Trophoblast cell (in vitro differentiated cells and primary cell): ENCODE measurements around the gene PDCD4.
"Not testable (repeated sequence)": the region's sequence is repeated elsewhere in the genome, so short reads cannot be mapped to it uniquely, and the experiment has no call there.

ENCODE experiments used
- DNase-seq, 2 donors: peaks; one replicate each; pipeline ENCODE4 v3.0.0-alpha.2; 2016
- H2AFZ ChIP-seq: 2 replicates; pipeline ENCODE4 v1.6.1; 2013; ENCODE audit warnings: low read length, moderate library complexity, mild to moderate bottlenecking; ENCODE audit not compliant: insufficient read depth, poor library complexity
- H2AK5ac ChIP-seq: 2 replicates; pipeline ENCODE4 v1.6.1; 2013; ENCODE audit warnings: mild to moderate bottlenecking, low read length
- H2BK120ac ChIP-seq: 2 replicates; pipeline ENCODE4 v1.6.1; 2013; ENCODE audit warnings: low read length, mild to moderate bottlenecking, moderate library complexity; ENCODE audit not compliant: insufficient read depth, poor library complexity
- H2BK12ac ChIP-seq: 2 replicates; pipeline ENCODE4 v1.6.1; 2013; ENCODE audit warnings: mild to moderate bottlenecking, low read length, moderate library complexity
- H2BK5ac ChIP-seq: 2 replicates; pipeline ENCODE4 v1.6.1; 2013; ENCODE audit warnings: low read length, low read depth, moderate library complexity, mild to moderate bottlenecking; ENCODE audit not compliant: poor library complexity
- H3K14ac ChIP-seq: 2 replicates; pipeline ENCODE4 v1.6.1; 2013; ENCODE audit warnings: mild to moderate bottlenecking, low read length
- H3K18ac ChIP-seq: 2 replicates; pipeline ENCODE4 v1.6.1; 2013; ENCODE audit warnings: mild to moderate bottlenecking, low read length
- H3K23ac ChIP-seq: 2 replicates; pipeline ENCODE4 v1.6.1; 2013; ENCODE audit warnings: low read length
- H3K27ac ChIP-seq: 2 replicates; pipeline ENCODE4 v1.5.1; 2013; ENCODE audit warnings: low read depth, mild to moderate bottlenecking, inconsistent platforms, low read length, moderate library complexity
- H3K27me3 ChIP-seq: 2 replicates; pipeline ENCODE4 v1.6.1; 2013; ENCODE audit warnings: inconsistent platforms, mild to moderate bottlenecking, low read length, moderate library complexity; ENCODE audit not compliant: insufficient read depth
- H3K36me3 ChIP-seq, 2 experiments: 1 replicate in 1 of 2; 2 replicates in 1 of 2; pipeline ENCODE4 v1.6.1; 2013; ENCODE audit warnings: low read length in 2 of 2, mild to moderate bottlenecking in 2 of 2, moderate library complexity in 1 of 2; ENCODE audit not compliant: insufficient read depth in 2 of 2, control insufficient read depth in 1 of 2
- H3K4ac ChIP-seq: 2 replicates; pipeline ENCODE4 v1.6.1; 2013; ENCODE audit warnings: low read depth, mild to moderate bottlenecking, low read length, moderate library complexity
- H3K4me1 ChIP-seq, 2 experiments: 1 replicate in 1 of 2; 2 replicates in 1 of 2; pipeline ENCODE4 v1.6.1; 2013; ENCODE audit warnings: low read length in 2 of 2, mild to moderate bottlenecking in 2 of 2, moderate library complexity in 1 of 2; ENCODE audit not compliant: insufficient read depth in 2 of 2, control insufficient read depth in 1 of 2
- H3K4me2 ChIP-seq: 2 replicates; pipeline ENCODE4 v1.6.1; 2013; ENCODE audit warnings: inconsistent platforms, mild to moderate bottlenecking, low read length, moderate library complexity
- H3K4me3 ChIP-seq: 2 replicates; pipeline ENCODE4 v1.5.1; 2013; ENCODE audit warnings: mild to moderate bottlenecking, low read depth, low read length, inconsistent platforms
- H3K79me1 ChIP-seq: one replicate; pipeline ENCODE4 v1.6.1; 2013; ENCODE audit warnings: low read length
- H3K79me2 ChIP-seq: 2 replicates; pipeline ENCODE4 v1.6.1; 2013; ENCODE audit warnings: low read length, mild to moderate bottlenecking; ENCODE audit not compliant: control insufficient read depth, insufficient read depth, poor library complexity
- H3K9ac ChIP-seq: 2 replicates; pipeline ENCODE4 v1.6.1; 2013; ENCODE audit warnings: mild to moderate bottlenecking, low read length
- H3K9me3 ChIP-seq: 2 replicates; pipeline ENCODE4 v1.6.1; 2013; ENCODE audit warnings: low read depth, mild to moderate bottlenecking, control low read depth, inconsistent platforms, low read length; ENCODE audit not compliant: insufficient read depth
- H4K12ac ChIP-seq: 2 replicates; pipeline ENCODE4 v1.6.1; 2013; ENCODE audit warnings: low read depth, mild to moderate bottlenecking, low read length, moderate library complexity
- H4K8ac ChIP-seq: 2 replicates; pipeline ENCODE4 v1.6.1; 2013; ENCODE audit warnings: low read depth, mild to moderate bottlenecking, low read length, moderate library complexity
- H4K91ac ChIP-seq: one replicate; pipeline ENCODE4 v1.6.1; 2013; ENCODE audit warnings: low read depth, mild to moderate bottlenecking, low read length, moderate library complexity
- WGBS: extraction: QIAGEN DNeasy Blood & Tissue Kit; methylation state at CpG from one replicate; pipeline ENCODE4 v1.1.7; 2013; ENCODE audit warnings: missing lambda C conversion rate; ENCODE audit not compliant: insufficient read length, insufficient coverage; ENCODE audit errors: extremely low coverage; 5-methylcytosine and 5-hydroxymethylcytosine counted together

PDCD4 gene

GRCh38 chr10:110865809-110866482 is 5.8 kb upstream of the PDCD4 start:
- Histone ChIP-seq H3K79me2 (peaks cover 2% of the 10 kb centered on the region), H4K91ac (no peak overlapping the region), H3K79me1 (peaks cover 4% of the 10 kb centered on the region), H3K4me3 (no peak overlapping the region), H2AK5ac (no peak overlapping the region), H2BK120ac (no peak overlapping the region), H3K23ac (no peak overlapping the region), H3K27me3 (no peaks in the 10 kb centered on the region), H3K27ac (no peak overlapping the region), H3K9me3 (no peaks in the 10 kb centered on the region), H4K12ac (no peak overlapping the region), H4K8ac (no peak overlapping the region), H2AFZ (no peak overlapping the region), H3K9ac (no peak overlapping the region), H2BK12ac (no peak overlapping the region), H3K18ac (no peak overlapping the region), H3K4ac (no peak overlapping the region), H3K4me1 (peaks cover 3 to 6% of the 10 kb centered on the region in 2 experiments), H3K4me2 (no peak overlapping the region), H3K36me3 (no peaks in the 10 kb centered on the region), H3K14ac (no peak overlapping the region), H2BK5ac (no peak overlapping the region)
- DNase-seq = peak in 1 of 2 donors; percentile 51
- no CpG with 5 or more reads among the region's 4 CpGs for WGBS

- not testable (repeated sequence) for H2BK120ac ChIP-seq, DNase-seq, H3K9ac ChIP-seq, H4K8ac ChIP-seq, H3K23ac ChIP-seq, H3K9me3 ChIP-seq, H3K27me3 ChIP-seq, H2BK12ac ChIP-seq, H2BK5ac ChIP-seq, H3K79me2 ChIP-seq, H2AFZ ChIP-seq, H3K18ac ChIP-seq, H3K36me3 ChIP-seq, H3K4ac ChIP-seq, H3K27ac ChIP-seq, H3K14ac ChIP-seq, H3K4me2 ChIP-seq, H3K4me3 ChIP-seq, H4K12ac ChIP-seq, H2AK5ac ChIP-seq
- WGBS = no CpG with 5 or more reads among the region's 8 CpGs
- peak overlapping the region; percentile 33 for H4K91ac ChIP-seq
- H3K79me1 ChIP-seq = peaks cover 11% of the 10 kb centered on the region
- peaks cover 7 to 10% of the 10 kb centered on the region in 2 experiments for H3K4me1 ChIP-seq
Measured at GRCh38 chr10:110867011-110867806, 4.5 kb upstream of the PDCD4 start.

- Histone ChIP-seq H3K27me3 (no peaks in the 10 kb centered on the region), H2AK5ac (no peak overlapping the region), H3K23ac (no peak overlapping the region), H4K8ac (no peak overlapping the region), H3K9ac (no peak overlapping the region), H4K91ac (peak overlapping the region; percentile 33), H2BK5ac (no peak overlapping the region), H3K4me2 (no peak overlapping the region), H3K4ac (no peak overlapping the region), H3K36me3 (no peaks in the 10 kb centered on the region), H3K14ac (no peak overlapping the region), H3K79me1 (peaks cover 15% of the 10 kb centered on the region), H4K12ac (no peak overlapping the region), H2BK120ac (no peak overlapping the region), H2BK12ac (no peak overlapping the region), H2AFZ (no peak overlapping the region), H3K18ac (no peak overlapping the region), H3K9me3 (no peaks in the 10 kb centered on the region), H3K4me3 (no peak overlapping the region), H3K27ac (no peak overlapping the region), H3K4me1 (peaks cover 7 to 10% of the 10 kb centered on the region in 2 experiments), H3K79me2 (peaks cover 4% of the 10 kb centered on the region)
- peak in 1 of 2 donors; percentile 27 for DNase-seq
- WGBS = no CpG with 5 or more reads among the region's 4 CpGs
Measured at GRCh38 chr10:110867807-110868465, 3.8 kb upstream of the PDCD4 start.

GRCh38 chr10:110868981-110869380 is 2.7 kb upstream of the PDCD4 start:
- H3K27ac ChIP-seq = no peak overlapping the region
- H3K4me3 ChIP-seq = no peak overlapping the region
- no peaks in the 10 kb centered on the region for H3K9me3 ChIP-seq
- H3K23ac ChIP-seq = no peak overlapping the region
- H3K79me2 ChIP-seq = peaks cover 4% of the 10 kb centered on the region
- no peak overlapping the region for H3K9ac ChIP-seq
- no peak overlapping the region for H2AK5ac ChIP-seq
- no CpG with 5 or more reads among the region's 6 CpGs for WGBS
- H4K12ac ChIP-seq = no peak overlapping the region
- no peak overlapping the region for H2AFZ ChIP-seq
- peaks cover 15% of the 10 kb centered on the region for H3K79me1 ChIP-seq
- H3K36me3 ChIP-seq = no peaks in the 10 kb centered on the region
- H2BK12ac ChIP-seq = no peak overlapping the region
- H3K27me3 ChIP-seq = no peaks in the 10 kb centered on the region
- H3K18ac ChIP-seq = no peak overlapping the region
- no peak overlapping the region for H3K14ac ChIP-seq
- H4K91ac ChIP-seq = no peak overlapping the region
- H4K8ac ChIP-seq = no peak overlapping the region
- no peak overlapping the region for H2BK5ac ChIP-seq
- no peak overlapping the region for H3K4ac ChIP-seq
- peaks cover 7 to 10% of the 10 kb centered on the region in 2 experiments for H3K4me1 ChIP-seq
- DNase-seq = no peak
- no peak overlapping the region for H3K4me2 ChIP-seq
- H2BK120ac ChIP-seq = no peak overlapping the region
